Measurements from ENCODE around the gene MED12. TPM values are rescaled to one million over a fixed set of nuclear protein-coding genes. Genes with fewer than 3 reads are reported as not detected.

The MED12 gene
- total RNA-seq, 8 experiments from 2014 or later, result 14.5 to 40.8 (median 19.7) TPM

- 40 to 100% (median 59%) methylated on average over 1 to 2 of the region's 4 CpGs; no CpG with 5 or more reads in 7 of the 10 experiments for WGBS, 10 experiments
- in situ Hi-C loops (cut with MboI; ENCODE audit: low pct_unique_long_range_greater_than_20kb in 2 of 9, low sequenced_read_pairs in 9 of 9, unreplicated experiment in 9 of 9), result no loop called here
- no peak overlapping the region for H3K27ac ChIP-seq
- ATAC-seq (replicated peaks in 6 of 8), result no peak
- H3K4me1 ChIP-seq (replicated peaks in 1 of 2), result peaks cover 23 to 24% of the 10 kb centered on the region in 2 donors
- no peak overlapping the region for H3K4me3 ChIP-seq
Observed at GRCh38 chrX:71184803-71185495, 66.6 kb downstream of the MED12 start.

GRCh38 chrX:71191248-71191647 is 72.9 kb downstream of the MED12 start:
- no peak for ATAC-seq (replicated peaks in 6 of 8)
- no peak overlapping the region for H3K4me3 ChIP-seq
- peaks cover 0 to 4% of the 10 kb centered on the region in 2 donors for H3K4me1 ChIP-seq (replicated peaks in 1 of 2)
- in situ Hi-C loops (cut with MboI; ENCODE audit: low pct_unique_long_range_greater_than_20kb in 2 of 9, low sequenced_read_pairs in 9 of 9, unreplicated experiment in 9 of 9), result no loop called here
- H3K27ac ChIP-seq, result no peak overlapping the region

Other genes starting within 250 kb of the MED12 start
- under 1 TPM in 2 of 8 experiments, not detected in 6; 0.10 to 0.14 TPM for gene TEX11, start 209.9 kb upstream of the MED12 start, total RNA-seq
- 10 to 100 TPM in 4 of 8 experiments, 1 to 10 TPM in 2, not detected in 2; 1.7 to 28.9 (median 16.6) TPM for gene SLC7A3, start 187.5 kb upstream of the MED12 start, total RNA-seq
- 10 to 100 TPM; 35.8 to 75.0 (median 45.6) TPM for gene SNX12, start 50.3 kb upstream of the MED12 start, total RNA-seq
- 10 to 100 TPM in 1 of 8 experiments, 1 to 10 TPM in 7; 2.8 to 11.9 (median 5.1) TPM for gene FOXO4, start 22.7 kb upstream of the MED12 start, total RNA-seq
- gene CXorf65, start 11.9 kb upstream of the MED12 start, total RNA-seq, result not detected
- gene IL2RG, start 7.0 kb upstream of the MED12 start, total RNA-seq, result under 1 TPM in 6 of 8 experiments, not detected in 2; 0.11 to 0.77 (median 0.22) TPM
- gene NLGN3, start 26.2 kb downstream of the MED12 start, total RNA-seq, result 10 to 100 TPM in 5 of 8 experiments, under 1 TPM in 3; 0.20 to 16.0 (median 10.8) TPM
- gene GJB1, start 104.6 kb downstream of the MED12 start, total RNA-seq, result under 1 TPM in 3 of 8 experiments, not detected in 5; 0.14 to 0.52 (median 0.33) TPM
- 10 to 100 TPM in 7 of 8 experiments, 1 to 10 TPM in 1; 9.5 to 33.9 (median 26.1) TPM for gene ZMYM3, start 135.5 kb downstream of the MED12 start, total RNA-seq
- gene NONO, start 165.0 kb downstream of the MED12 start, total RNA-seq, result 100 to 1,000 TPM; 276 to 526 (median 303) TPM
- 1 to 10 TPM in 5 of 8 experiments, under 1 TPM in 3; 0.56 to 2.7 (median 1.2) TPM for gene ITGB1BP2, start 183.2 kb downstream of the MED12 start, total RNA-seq
- 10 to 100 TPM; 20.7 to 60.0 (median 35.1) TPM for gene TAF1, start 247.8 kb downstream of the MED12 start, total RNA-seq